CD4-positive, alpha-beta memory T cell (primary cell): ENCODE data around the gene LCN15. TPM values are rescaled to one million over a fixed set of nuclear protein-coding genes. Genes with fewer than 3 reads are reported as not detected.
A peak's percentile ranks its signal among the peaks of the same experiment; 100 is the strongest.

Source experiments
- CTCF ChIA-PET: fragments of 350-600 bp; sonication (Branson Sonifier 250); formaldehyde crosslinking; loops from one replicate; lab custom pipeline; 2021; ENCODE audit warnings: inconsistent platforms; ENCODE audit not compliant: partially characterized antibody; lab: Charles Lee
- POLR2A ChIA-PET: fragments of 350-600 bp; sonication (Branson Sonifier 250); formaldehyde crosslinking; loops from one replicate; lab custom pipeline; 2021; ENCODE audit not compliant: partially characterized antibody; lab: Charles Lee
- DNase-seq, 5 donors: peaks; one replicate each; pipeline versions ENCODE4 v3.0.0 to v3.0.0-alpha.2; 2020 to 2022; ENCODE audit warnings: mixed read lengths in 1 of 5
- H3K27ac ChIP-seq: one replicate; pipeline ENCODE4 v1.7.0; 2013; ENCODE audit warnings: low read depth, low read length
- H3K27me3 ChIP-seq: 2 replicates; pipeline ENCODE4 v1.7.0; 2013; ENCODE audit warnings: mild to moderate bottlenecking, low read length, moderate library complexity; ENCODE audit not compliant: insufficient read depth
- H3K36me3 ChIP-seq: 2 replicates; pipeline ENCODE4 v1.7.0; 2013; ENCODE audit warnings: mild to moderate bottlenecking, low read length, moderate library complexity; ENCODE audit not compliant: insufficient read depth
- H3K4me1 ChIP-seq: 2 replicates; pipeline ENCODE4 v1.7.0; 2013; ENCODE audit warnings: mild to moderate bottlenecking, low read length, moderate library complexity; ENCODE audit not compliant: insufficient read depth
- H3K4me3 ChIP-seq, 2 donors: one replicate each; pipeline ENCODE4 v1.7.0; 2013; ENCODE audit warnings: low read length in 2 of 2, mild to moderate bottlenecking in 1 of 2
- H3K9me3 ChIP-seq, 2 donors: one replicate each; pipeline ENCODE4 v1.7.0; 2013; ENCODE audit warnings: low read length in 2 of 2, control low read depth in 1 of 2; ENCODE audit not compliant: control insufficient read depth in 1 of 2
- H3K27ac Mint-ChIP-seq, 7 donors: one replicate each; pipeline ENCODE4 v1.8.0; 2020 to 2021; ENCODE audit warnings: mixed read lengths in 7 of 7, mild to moderate bottlenecking in 6 of 7, inconsistent platforms in 3 of 7, moderate library complexity in 3 of 7
- H3K27me3 Mint-ChIP-seq, 2 donors: one replicate each; pipeline ENCODE4 v1.8.0; 2020 to 2021; ENCODE audit warnings: mixed read lengths in 2 of 2
- H3K36me3 Mint-ChIP-seq, 2 donors: one replicate each; pipeline ENCODE4 v1.8.0; 2020 to 2021; ENCODE audit warnings: mixed read lengths in 2 of 2, inconsistent platforms in 1 of 2, mild to moderate bottlenecking in 1 of 2
- H3K4me1 Mint-ChIP-seq, 4 donors: one replicate each; pipeline ENCODE4 v1.8.0; 2020 to 2021; ENCODE audit warnings: mixed read lengths in 4 of 4, mild to moderate bottlenecking in 1 of 4
- H3K4me3 Mint-ChIP-seq, 8 donors: one replicate each; pipeline ENCODE4 v1.8.0; 2020 to 2021; ENCODE audit warnings: mixed read lengths in 8 of 8, mild to moderate bottlenecking in 7 of 8, moderate library complexity in 6 of 8, inconsistent platforms in 3 of 8
- H3K9me3 Mint-ChIP-seq, 8 donors: one replicate each; pipeline ENCODE4 v1.8.0; 2020 to 2021; ENCODE audit warnings: mixed read lengths in 8 of 8, mild to moderate bottlenecking in 5 of 8, inconsistent platforms in 3 of 8, moderate library complexity in 1 of 8
- intact Hi-C: fragments of 100-400 bp; cut with micrococcal nuclease; formaldehyde crosslinking; loops from one replicate; pipeline ENCODE4 v1.15.1; 2023
- polyA plus RNA-seq, 2 donors: library from polyadenylated mRNA; unstranded; fragments of 300-500 nt; fragmentation: Illumina TruSeq; gene quantifications; one replicate each; pipeline ENCODE4 v1.2.3, GENCODE V29; 2021
- total RNA-seq, 2 experiments: library from RNA; stranded (reverse); gene quantifications; one replicate each; pipeline ENCODE4 v1.2.3, GENCODE V29; 2021

The LCN15 gene
- total and polyA plus RNA-seq, 4 experiments from 2014 or later, result not detected

GRCh38 chr9:136784997-136785361 is 20.7 kb upstream of the LCN15 start:
- peak in 2 of 5 donors; percentile 57 to 82 for DNase-seq
- ChIA-PET POLR2A (no interaction called here), CTCF (interaction anchor here (1.6 to 6.8 kb wide), 2 partner anchors 250 to 262 kb away, joined by 6 to 64 read pairs; partner anchors contain the start of gene NPDC1)
- no peaks in the 10 kb centered on the region for H3K36me3 ChIP-seq
- intact Hi-C loops, result no loop called here
- Mint-ChIP-seq H3K9me3 (no peaks in the 10 kb centered on the region), H3K27ac (peak overlapping the region in 2 of 7 donors; percentile 44 to 45), H3K36me3 (no peaks in the 10 kb centered on the region), H3K27me3 (no peaks in the 10 kb centered on the region), H3K4me1 (peaks cover 4 to 21% (median 9%) of the 10 kb centered on the region in 4 donors), H3K4me3 (no peak overlapping the region)
- no peaks in the 10 kb centered on the region for H3K9me3 ChIP-seq
- peaks cover 6% of the 10 kb centered on the region for H3K4me1 ChIP-seq
- no peak overlapping the region for H3K27ac ChIP-seq
- no peaks in the 10 kb centered on the region for H3K27me3 ChIP-seq
- H3K4me3 ChIP-seq, result no peak overlapping the region

GRCh38 chr9:136784249-136784996 is 20.1 kb upstream of the LCN15 start:
- Histone ChIP-seq H3K27me3 (no peaks in the 10 kb centered on the region), H3K9me3 (no peaks in the 10 kb centered on the region), H3K36me3 (no peaks in the 10 kb centered on the region), H3K4me1 (peaks cover 6% of the 10 kb centered on the region), H3K27ac (no peak overlapping the region), H3K4me3 (no peak overlapping the region)
- intact Hi-C loops, result no loop called here
- Mint-ChIP-seq H3K27ac (peak overlapping the region in 2 of 7 donors; percentile 44 to 45), H3K4me1 (peaks cover 4 to 21% (median 9%) of the 10 kb centered on the region in 4 donors), H3K9me3 (no peaks in the 10 kb centered on the region), H3K36me3 (no peaks in the 10 kb centered on the region), H3K4me3 (no peak overlapping the region), H3K27me3 (no peaks in the 10 kb centered on the region)
- CTCF ChIA-PET, result interaction anchor here (1.4 to 6.8 kb wide), 3 partner anchors 251 to 282 kb away, joined by 6 to 64 read pairs (median 7); partner anchors contain the start of gene NPDC1
- peak in 1 of 5 donors; percentile 28 for DNase-seq
- POLR2A ChIA-PET, result no interaction called here

GRCh38 chr9:136782452-136782851 is 18.1 kb upstream of the LCN15 start:
- Histone ChIP-seq H3K27ac (no peak overlapping the region), H3K4me1 (peaks cover under 1% of the 10 kb centered on the region), H3K36me3 (no peaks in the 10 kb centered on the region), H3K9me3 (no peaks in the 10 kb centered on the region), H3K27me3 (no peaks in the 10 kb centered on the region), H3K4me3 (no peak overlapping the region)
- DNase-seq, result no peak
- no peak overlapping the region for H3K27ac Mint-ChIP-seq
- POLR2A ChIA-PET, result no interaction called here
- H3K9me3 Mint-ChIP-seq, result no peaks in the 10 kb centered on the region
- H3K27me3 Mint-ChIP-seq, result peaks cover 7 to 11% of the 10 kb centered on the region in 2 donors
- no peaks in the 10 kb centered on the region for H3K36me3 Mint-ChIP-seq
- H3K4me3 Mint-ChIP-seq, result no peak overlapping the region
- peaks cover 0 to 12% (median 3%) of the 10 kb centered on the region in 4 donors for H3K4me1 Mint-ChIP-seq
- intact Hi-C loops, result no loop called here
- CTCF ChIA-PET, result no interaction called here

GRCh38 chr9:136779808-136780207 is 15.5 kb upstream of the LCN15 start:
- DNase-seq, result no peak
- peaks cover 0 to 5% (median 2%) of the 10 kb centered on the region in 4 donors for H3K4me1 Mint-ChIP-seq
- H3K9me3 Mint-ChIP-seq, result no peaks in the 10 kb centered on the region
- CTCF ChIA-PET, result interaction anchor here (1.0 kb wide), 1 partner anchor 267 kb away, joined by 3 read pairs; no protein-coding TSS in a partner anchor
- H3K36me3 Mint-ChIP-seq, result no peaks in the 10 kb centered on the region
- intact Hi-C loops, result no loop called here
- no peaks in the 10 kb centered on the region for H3K27me3 ChIP-seq
- peaks cover 7 to 14% of the 10 kb centered on the region in 2 donors for H3K27me3 Mint-ChIP-seq
- H3K4me3 ChIP-seq, result no peak overlapping the region
- H3K9me3 ChIP-seq, result no peaks in the 10 kb centered on the region
- POLR2A ChIA-PET, result no interaction called here
- no peaks in the 10 kb centered on the region for H3K36me3 ChIP-seq
- H3K4me1 ChIP-seq, result no peaks in the 10 kb centered on the region
- H3K4me3 Mint-ChIP-seq, result peak overlapping the region in 1 of 8 donors; percentile 7
- H3K27ac Mint-ChIP-seq, result peak overlapping the region in 2 of 7 donors; percentile 44 to 52
- no peak overlapping the region for H3K27ac ChIP-seq

GRCh38 chr9:136777359-136777758 is 13.0 kb upstream of the LCN15 start:
- DNase-seq, result no peak
- intact Hi-C loops, result no loop called here
- CTCF ChIA-PET, result interaction anchor here (0.9 to 2.5 kb wide), 13 partner anchors 9 to 761 kb away, joined by 3 to 16 read pairs (median 5); partner anchors contain the start of genes ABCA2, AJM1 and LCN8
- H3K4me1 ChIP-seq, result no peaks in the 10 kb centered on the region
- H3K4me3 Mint-ChIP-seq, result no peak overlapping the region
- POLR2A ChIA-PET, result no interaction called here
- peaks cover 0 to 4% of the 10 kb centered on the region in 2 donors for H3K9me3 ChIP-seq
- peaks cover 10 to 14% of the 10 kb centered on the region in 2 donors for H3K27me3 Mint-ChIP-seq
- H3K4me3 ChIP-seq, result no peak overlapping the region
- peaks cover 0 to 10% (median 2%) of the 10 kb centered on the region in 8 donors for H3K9me3 Mint-ChIP-seq
- H3K27me3 ChIP-seq, result no peaks in the 10 kb centered on the region
- no peaks in the 10 kb centered on the region for H3K36me3 ChIP-seq
- no peak overlapping the region for H3K27ac Mint-ChIP-seq
- peaks cover 0 to 5% (median 0%) of the 10 kb centered on the region in 4 donors for H3K4me1 Mint-ChIP-seq
- no peak overlapping the region for H3K27ac ChIP-seq
- no peaks in the 10 kb centered on the region for H3K36me3 Mint-ChIP-seq

- Histone ChIP-seq H3K9me3 (peaks cover 0 to 4% of the 10 kb centered on the region in 2 donors), H3K36me3 (no peaks in the 10 kb centered on the region), H3K4me1 (no peaks in the 10 kb centered on the region), H3K27me3 (no peaks in the 10 kb centered on the region), H3K27ac (no peak overlapping the region), H3K4me3 (no peak overlapping the region)
- no peak for DNase-seq
- ChIA-PET POLR2A (no interaction called here), CTCF (interaction anchor here (0.8 to 2.5 kb wide), 9 partner anchors 9 to 761 kb away, joined by 3 to 16 read pairs (median 4); partner anchors contain the start of genes ABCA2 and AJM1)
- peaks cover 13 to 14% of the 10 kb centered on the region in 2 donors for H3K27me3 Mint-ChIP-seq
- no peak overlapping the region for H3K27ac Mint-ChIP-seq
- intact Hi-C loops, result no loop called here
- H3K9me3 Mint-ChIP-seq, result peaks cover 0 to 10% (median 5%) of the 10 kb centered on the region in 8 donors
- no peak overlapping the region for H3K4me3 Mint-ChIP-seq
- no peaks in the 10 kb centered on the region for H3K36me3 Mint-ChIP-seq
- peaks cover 0 to 5% (median 0%) of the 10 kb centered on the region in 4 donors for H3K4me1 Mint-ChIP-seq
Observed at GRCh38 chr9:136776947-136777346, 12.6 kb upstream of the LCN15 start.

GRCh38 chr9:136775191-136775590 is 10.9 kb upstream of the LCN15 start:
- Histone ChIP-seq H3K27ac (no peak overlapping the region), H3K4me1 (no peaks in the 10 kb centered on the region), H3K9me3 (peaks cover 0 to 4% of the 10 kb centered on the region in 2 donors), H3K27me3 (no peaks in the 10 kb centered on the region), H3K36me3 (no peaks in the 10 kb centered on the region), H3K4me3 (no peak overlapping the region)
- Mint-ChIP-seq H3K27me3 (peaks cover 14% of the 10 kb centered on the region in 2 donors), H3K4me3 (no peak overlapping the region), H3K36me3 (no peaks in the 10 kb centered on the region), H3K27ac (no peak overlapping the region), H3K4me1 (peaks cover 0 to 5% (median under 1%) of the 10 kb centered on the region in 4 donors), H3K9me3 (peaks cover 0 to 10% (median 5%) of the 10 kb centered on the region in 8 donors)
- ChIA-PET POLR2A (no interaction called here), CTCF (interaction anchor here (1.3 to 1.6 kb wide), 2 partner anchors 11 to 13 kb away, joined by 3 to 4 read pairs; no protein-coding TSS in a partner anchor)
- intact Hi-C loops, result no loop called here
- no peak for DNase-seq
